Measurements from ENCODE around the gene TRIM28.
A peak's percentile ranks its signal among the peaks of the same experiment; 100 is the strongest.

TRIM28 gene

GRCh38 chr19:58510084-58510862 lies 33.6 kb upstream of the TRIM28 start:
- TF ChIP-seq CTCF (conservative IDR thresholded peaks at IDR 0.05) = no peak
- no peak for TF ChIP-seq ZFX (IDR thresholded peaks at IDR 0.05)
- no peak overlapping the region for H3K27ac ChIP-seq

GRCh38 chr19:58511353-58512208 lies 32.3 kb upstream of the TRIM28 start, which contains the start of gene SLC27A5:
Gene SLC27A5, minus strand, starts transcription at chr19:58511992. Its CDS starts 37 bp downstream, at chr19:58511955.
- H3K27ac ChIP-seq = no peak within 1 kb of the TSS; the same call in 1 of the 2 replicates
- TF ChIP-seq CTCF (conservative IDR thresholded peaks at IDR 0.05) = no peak
- TF ChIP-seq ZFX (IDR thresholded peaks at IDR 0.05) = no peak

DNA sequence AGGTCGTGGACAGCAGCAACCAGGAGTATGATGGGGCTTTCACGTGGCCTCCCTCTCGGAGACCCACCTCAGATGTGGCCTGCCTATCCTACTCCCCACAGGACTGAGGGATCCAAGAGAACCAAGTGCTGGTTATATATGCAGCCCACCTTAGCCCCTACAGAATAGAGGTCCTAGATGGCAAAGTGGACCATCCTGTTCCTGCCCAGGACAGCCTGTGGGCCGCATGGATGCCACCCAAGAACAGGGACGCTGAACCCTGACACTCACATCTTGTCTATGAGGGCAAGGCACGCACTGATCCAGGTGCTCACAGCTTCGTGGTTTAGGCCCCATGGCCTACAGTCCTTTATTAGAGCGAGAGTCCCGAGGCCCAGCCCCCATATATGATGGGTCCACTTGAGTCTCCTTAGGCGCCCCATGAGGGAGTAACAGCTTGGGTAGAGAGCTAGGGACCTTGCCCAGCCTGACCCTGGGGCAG lies 30.6 kb upstream of the TRIM28 start:
- TF ChIP-seq CTCF (conservative IDR thresholded peaks at IDR 0.05) = no peak
- TF ChIP-seq ZFX (IDR thresholded peaks at IDR 0.05) = no peak
- H3K27ac ChIP-seq = peak overlapping the region; percentile 90

DNA sequence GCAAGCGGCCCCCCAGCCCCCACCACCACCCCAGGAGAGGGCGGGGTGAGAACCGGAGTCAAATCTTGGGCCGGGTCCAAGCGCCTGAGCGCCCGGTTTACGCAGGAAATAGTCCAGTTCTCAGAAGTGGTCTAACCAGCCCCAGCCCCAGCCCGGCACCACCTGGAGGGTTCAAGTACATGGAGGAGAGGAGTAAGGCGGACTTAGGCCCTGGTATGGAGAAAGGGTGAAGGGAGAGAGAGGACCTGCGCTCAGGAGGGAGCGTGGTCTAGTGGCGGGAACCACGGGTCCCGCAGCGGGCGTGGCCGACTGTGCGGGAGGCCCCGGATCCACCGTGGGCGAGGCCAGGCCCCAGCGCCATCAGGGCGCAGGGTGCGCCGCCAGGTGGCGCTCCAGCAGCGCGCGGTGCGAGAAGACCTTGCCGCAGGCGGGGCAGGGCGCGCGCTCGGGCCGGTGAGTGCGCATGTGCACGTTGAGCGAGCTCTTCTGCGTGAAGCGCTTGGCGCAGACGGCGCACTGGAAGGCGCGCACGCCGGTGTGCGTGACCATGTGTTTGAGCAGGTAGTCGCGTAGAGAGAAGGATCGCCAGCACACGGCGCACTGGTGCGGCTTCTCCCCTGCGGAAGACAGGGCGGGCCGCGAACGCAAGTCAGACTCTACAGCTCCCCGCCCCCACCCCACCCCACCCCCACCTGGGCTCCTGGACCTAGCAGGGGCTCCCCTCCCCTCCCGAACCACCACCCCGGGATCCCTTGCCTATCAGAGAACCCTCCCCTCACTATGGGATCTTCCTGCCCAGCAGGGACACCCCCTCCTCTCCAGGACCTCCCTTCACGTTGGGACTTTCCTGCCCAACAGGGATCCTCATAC lies 29.9 kb upstream of the TRIM28 start:
- H3K27ac ChIP-seq = peak overlapping the region; percentile 90
- peak; percentile 100 for TF ChIP-seq CTCF (conservative IDR thresholded peaks at IDR 0.05)
- TF ChIP-seq ZFX (IDR thresholded peaks at IDR 0.05) = peak; percentile 66; the same call in 1 of the 2 replicates

- TF ChIP-seq ZFX (IDR thresholded peaks at IDR 0.05) (no peak), CTCF (conservative IDR thresholded peaks at IDR 0.05) (no peak)
- H3K27ac ChIP-seq = peak overlapping the region; percentile 90
These were observed 29.3 kb upstream of the TRIM28 start for GRCh38 chr19:58514564-58515022.

GRCh38 chr19:58515259-58515658 lies 28.6 kb upstream of the TRIM28 start:
- TF ChIP-seq ZFX (IDR thresholded peaks at IDR 0.05) = no peak
- H3K27ac ChIP-seq = peak overlapping the region; percentile 90

DNA sequence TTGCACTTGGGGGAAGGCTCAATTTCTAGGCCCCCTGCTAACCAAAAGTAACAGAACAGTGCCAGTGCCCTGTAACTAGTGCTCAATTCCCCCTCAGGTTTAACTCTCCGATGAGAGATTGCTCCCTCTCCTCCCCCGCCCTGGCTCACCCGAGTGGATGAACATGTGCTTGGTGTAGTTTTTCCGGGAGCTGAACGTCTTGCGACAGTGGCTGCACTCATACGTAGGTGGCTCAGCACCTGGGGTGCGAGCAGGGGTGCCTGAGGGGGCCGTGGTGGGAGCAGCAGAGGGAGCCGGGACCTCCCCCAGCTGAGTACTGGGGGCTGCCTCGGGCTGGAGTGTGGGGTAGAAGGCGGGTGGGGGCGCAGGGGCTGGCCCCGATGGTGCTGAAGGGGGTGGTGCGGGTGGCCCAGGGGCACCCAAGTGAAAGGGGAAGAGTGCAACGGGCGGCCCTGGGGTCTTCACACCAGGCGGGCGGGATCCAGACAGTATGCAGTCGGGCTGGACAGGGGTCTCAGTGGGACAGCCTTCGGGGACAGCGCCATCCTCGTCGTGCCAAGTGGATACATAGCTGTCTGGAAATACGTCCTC lies 27.5 kb upstream of the TRIM28 start:
- TF ChIP-seq ZFX (IDR thresholded peaks at IDR 0.05) = no peak
- no peak for TF ChIP-seq CTCF (conservative IDR thresholded peaks at IDR 0.05)
- peak overlapping the region; percentile 90; the same call in 1 of the 2 replicates for H3K27ac ChIP-seq

Measured in C4-2B (cell line).